ENCODE results near the gene CCDC174. TPM values are rescaled to one million over a fixed set of nuclear protein-coding genes. Genes with fewer than 3 reads are reported as not detected.
"Not testable (repeated sequence)": the region's sequence is repeated elsewhere in the genome, so short reads cannot be mapped to it uniquely, and the experiment has no call there.

CCDC174 gene
- total and polyA plus RNA-seq, 7 donors: 10.8 to 21.3 (median 13.3) TPM

DNA sequence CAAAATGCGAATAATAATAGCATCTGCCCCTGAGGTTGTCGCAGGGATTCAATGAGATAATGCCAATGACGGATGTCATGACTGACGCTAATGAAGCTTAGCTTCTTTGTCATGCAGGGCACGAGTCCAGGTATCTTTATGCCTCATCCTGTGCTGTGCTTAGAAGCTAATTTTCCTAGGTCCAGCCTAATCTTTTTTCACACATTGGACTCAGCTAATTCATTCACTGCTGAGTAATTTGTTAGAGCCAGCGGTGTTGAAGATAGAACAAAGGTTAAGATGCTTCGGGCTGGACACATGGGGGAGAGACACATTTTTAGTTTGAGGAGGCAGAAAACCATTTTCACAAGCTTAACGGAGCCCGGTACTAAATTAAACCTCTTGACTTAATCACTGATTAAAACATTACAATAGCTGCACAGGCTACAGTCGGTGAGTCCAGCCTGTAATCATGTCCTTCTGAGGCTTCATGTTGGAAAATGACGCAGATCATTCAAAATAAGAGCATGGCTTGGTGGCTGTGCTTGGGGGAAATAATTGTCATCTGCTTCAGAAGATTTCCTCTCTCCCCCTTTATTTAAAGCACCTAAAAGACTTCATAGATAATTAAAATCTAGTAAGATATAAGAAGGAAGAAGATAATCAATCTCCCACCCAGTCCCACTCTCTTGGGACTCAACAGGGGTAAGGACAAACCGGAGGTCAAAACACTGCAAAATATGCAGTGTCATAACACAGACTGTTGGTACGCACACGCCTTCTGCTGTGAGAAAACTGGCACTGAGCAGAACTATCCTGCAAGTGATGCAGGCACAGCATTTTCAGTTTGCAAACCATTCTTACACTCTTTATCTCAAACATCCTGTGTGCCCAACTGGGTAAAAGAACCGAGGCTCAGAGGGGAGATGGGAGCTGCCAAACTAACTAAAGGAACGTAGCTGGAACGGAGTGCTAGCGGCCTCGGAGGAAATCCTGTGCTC lies 3.3 kb upstream of the CCDC174 start:
- no peak for TF ChIP-seq EP300 (IDR thresholded peaks at IDR 0.05)
- no peak for TF ChIP-seq POLR2A (IDR thresholded peaks at IDR 0.05)
- TF ChIP-seq, protein P1, sequence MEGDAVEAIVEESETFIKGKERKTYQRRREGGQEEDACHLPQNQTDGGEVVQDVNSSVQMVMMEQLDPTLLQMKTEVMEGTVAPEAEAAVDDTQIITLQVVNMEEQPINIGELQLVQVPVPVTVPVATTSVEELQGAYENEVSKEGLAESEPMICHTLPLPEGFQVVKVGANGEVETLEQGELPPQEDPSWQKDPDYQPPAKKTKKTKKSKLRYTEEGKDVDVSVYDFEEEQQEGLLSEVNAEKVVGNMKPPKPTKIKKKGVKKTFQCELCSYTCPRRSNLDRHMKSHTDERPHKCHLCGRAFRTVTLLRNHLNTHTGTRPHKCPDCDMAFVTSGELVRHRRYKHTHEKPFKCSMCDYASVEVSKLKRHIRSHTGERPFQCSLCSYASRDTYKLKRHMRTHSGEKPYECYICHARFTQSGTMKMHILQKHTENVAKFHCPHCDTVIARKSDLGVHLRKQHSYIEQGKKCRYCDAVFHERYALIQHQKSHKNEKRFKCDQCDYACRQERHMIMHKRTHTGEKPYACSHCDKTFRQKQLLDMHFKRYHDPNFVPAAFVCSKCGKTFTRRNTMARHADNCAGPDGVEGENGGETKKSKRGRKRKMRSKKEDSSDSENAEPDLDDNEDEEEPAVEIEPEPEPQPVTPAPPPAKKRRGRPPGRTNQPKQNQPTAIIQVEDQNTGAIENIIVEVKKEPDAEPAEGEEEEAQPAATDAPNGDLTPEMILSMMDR (IDR thresholded peaks at IDR 0.05): no peak
- TF ChIP-seq POLR2AphosphoS5 (IDR thresholded peaks at IDR 0.05): no peak
- Histone ChIP-seq H3K27ac (no peak overlapping the region), H3K4me3 (no peak overlapping the region), H3K9me3 (no peaks in the 10 kb centered on the region), H3K36me3 (no peaks in the 10 kb centered on the region), H3K27me3 (no peaks in the 10 kb centered on the region), H3K4me1 (peaks cover 0 to 20% (median 15%) of the 10 kb centered on the region in 4 donors)
- intact Hi-C loops (cut with DNase I): no loop called here
- no peak for DNase-seq
- 58 to 75% methylated on average over 19 of the region's 19 CpGs for WGBS, 2 donors

DNA sequence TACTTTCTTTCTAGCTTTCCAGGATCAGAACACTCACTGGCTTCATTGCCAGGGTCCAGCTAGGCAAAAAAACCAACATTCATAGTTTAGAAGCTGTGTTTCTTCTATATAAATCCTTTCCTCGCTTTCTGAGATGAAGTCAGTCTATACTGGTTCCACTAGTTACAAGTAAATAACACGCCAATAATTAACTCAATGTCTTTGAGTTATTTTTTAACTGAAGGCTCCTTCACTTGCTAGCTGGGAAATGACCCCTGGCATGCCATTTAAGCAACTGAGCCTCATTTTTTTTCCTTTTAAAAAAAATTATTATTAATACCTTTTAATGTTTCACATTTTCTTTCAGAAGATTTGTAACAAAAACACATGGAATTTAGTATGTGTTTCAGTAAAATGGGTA lies 2.1 kb upstream of the CCDC174 start:
- peaks cover 0 to 29% (median 25%) of the 10 kb centered on the region in 4 donors for H3K4me1 ChIP-seq
- intact Hi-C loops (cut with DNase I): no loop called here
- H3K27me3 ChIP-seq: no peaks in the 10 kb centered on the region
- no peaks in the 10 kb centered on the region for H3K9me3 ChIP-seq
- H3K4me3 ChIP-seq: no peak overlapping the region
- TF ChIP-seq, protein P1 (IDR thresholded peaks at IDR 0.05): no peak
- no peak for TF ChIP-seq POLR2A (IDR thresholded peaks at IDR 0.05)
- TF ChIP-seq EP300 (IDR thresholded peaks at IDR 0.05): no peak
- TF ChIP-seq POLR2AphosphoS5 (IDR thresholded peaks at IDR 0.05): no peak
- H3K36me3 ChIP-seq: peaks cover 0 to 2% (median under 1%) of the 10 kb centered on the region in 4 donors
- no peak for DNase-seq
- H3K27ac ChIP-seq: no peak overlapping the region
- 19 to 78% methylated on average over 2 of the region's 2 CpGs for WGBS, 2 donors

DNA sequence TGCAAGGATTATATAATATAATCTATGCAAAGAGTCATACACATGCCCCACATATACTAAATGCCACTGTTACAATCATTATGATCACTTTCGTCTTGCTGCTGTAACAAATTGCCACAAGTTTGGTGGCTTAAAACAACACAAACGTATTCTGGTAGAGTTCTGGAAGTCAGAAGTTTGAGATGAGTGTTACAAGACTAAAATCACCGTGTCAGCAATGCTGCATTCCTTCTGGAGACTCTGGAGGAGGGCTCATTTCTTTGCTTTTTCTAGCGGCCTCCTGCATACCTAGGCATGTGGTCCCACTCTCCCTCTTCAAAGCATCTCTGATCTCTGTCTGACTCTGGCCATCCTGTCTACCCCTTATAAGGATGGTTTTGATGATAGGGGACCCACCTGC lies 1.4 kb upstream of the CCDC174 start:
- H3K27me3 ChIP-seq: no peaks in the 10 kb centered on the region
- no peaks in the 10 kb centered on the region for H3K9me3 ChIP-seq
- H3K36me3 ChIP-seq: peaks cover 0 to 10% (median 4%) of the 10 kb centered on the region in 4 donors
- DNase-seq: no peak
- H3K4me1 ChIP-seq: peaks cover 0 to 29% (median 25%) of the 10 kb centered on the region in 4 donors
- TF ChIP-seq EP300 (IDR thresholded peaks at IDR 0.05): no peak
- TF ChIP-seq POLR2A (IDR thresholded peaks at IDR 0.05): no peak
- TF ChIP-seq, protein P1 (IDR thresholded peaks at IDR 0.05): no peak
- no peak for TF ChIP-seq POLR2AphosphoS5 (IDR thresholded peaks at IDR 0.05)
- H3K27ac ChIP-seq: no peak overlapping the region
- no peak overlapping the region for H3K4me3 ChIP-seq
- intact Hi-C loops (cut with DNase I): loop anchor here (2.0 to 10.0 kb wide), 5 partner anchors 295 to 755 kb away; partner anchors contain the start of genes LSM3, MRPS25, NR2C2 and RBSN
- WGBS, 2 donors: 96% methylated on average over 4 of the region's 4 CpGs

DNA sequence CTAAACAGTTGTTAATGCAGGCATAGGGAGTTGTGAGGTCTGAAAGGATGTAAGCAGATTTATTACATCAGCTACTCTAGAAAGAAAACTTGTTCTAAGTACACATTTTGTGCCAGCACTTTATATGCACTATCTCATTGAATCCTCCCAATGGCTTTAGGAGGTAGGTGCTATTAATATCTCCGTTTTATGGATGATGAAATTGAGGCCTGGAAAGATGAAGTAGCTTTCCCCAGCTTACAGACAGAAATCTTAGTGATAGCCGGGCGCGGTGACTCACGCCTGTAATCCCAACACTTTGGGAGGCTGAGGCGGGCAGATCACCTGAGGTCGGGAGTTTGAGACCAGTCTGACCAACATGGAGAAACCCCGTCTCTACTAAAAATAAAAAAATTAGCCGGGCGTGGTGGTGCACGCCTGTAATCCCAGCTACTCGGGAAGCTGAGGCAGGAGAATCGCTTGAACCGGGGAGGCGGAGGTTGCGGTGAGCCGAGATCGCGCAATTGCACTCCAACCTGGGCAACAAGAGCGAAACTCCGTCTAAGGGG lies 872 bp downstream of the CCDC174 start:
- Histone ChIP-seq H3K4me3 (peak overlapping the region; percentile 70 to 85 (median 74)), H3K4me1 (peaks cover 0 to 29% (median 25%) of the 10 kb centered on the region in 4 donors), H3K36me3 (peaks cover 5 to 32% (median 25%) of the 10 kb centered on the region in 4 donors), H3K27ac (peak overlapping the region; percentile 84 to 90 (median 86))
- intact Hi-C loops (cut with DNase I): loop anchor here (10.0 kb wide), 3 partner anchors 292 to 442 kb away; partner anchors contain the start of genes MRPS25, NR2C2 and RBSN
- DNase-seq, H3K9me3 ChIP-seq, H3K27me3 ChIP-seq: not testable (repeated sequence)
- 79 to 85% methylated on average over 21 of the region's 21 CpGs for WGBS, 2 donors

DNA sequence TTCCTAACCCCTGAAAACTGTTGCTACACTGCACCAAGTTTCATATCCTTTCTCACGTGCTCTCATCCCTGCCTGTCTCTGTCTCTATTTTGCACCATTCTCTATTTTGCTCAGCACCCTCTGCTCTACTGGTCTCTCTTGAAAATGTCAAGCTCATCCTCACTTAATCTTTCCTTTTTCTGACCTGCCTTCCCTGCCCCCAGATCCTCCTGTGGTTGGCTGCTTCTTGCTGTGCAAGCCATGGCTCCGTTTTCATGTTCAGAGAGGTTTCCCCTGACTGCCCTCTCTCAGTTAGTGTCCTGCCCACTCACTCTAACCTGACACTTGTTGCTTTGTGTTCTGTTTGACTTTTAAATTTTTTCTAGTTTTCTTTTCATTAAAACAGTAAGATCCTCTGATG lies 6.0 kb downstream of the CCDC174 start:
- Histone ChIP-seq H3K4me1 (peaks cover 0 to 17% (median 16%) of the 10 kb centered on the region in 4 donors), H3K27ac (no peak overlapping the region), H3K36me3 (peaks cover 21 to 83% (median 71%) of the 10 kb centered on the region in 4 donors), H3K4me3 (no peak overlapping the region), H3K9me3 (no peaks in the 10 kb centered on the region), H3K27me3 (no peaks in the 10 kb centered on the region)
- TF ChIP-seq POLR2A (IDR thresholded peaks at IDR 0.05) (no peak), EP300 (IDR thresholded peaks at IDR 0.05) (no peak)
- DNase-seq: no peak
- 80 to 86% methylated on average over 2 of the region's 2 CpGs for WGBS, 2 donors
- intact Hi-C loops (cut with DNase I): loop anchor here (10.0 kb wide), 3 partner anchors 287 to 437 kb away; partner anchors contain the start of genes MRPS25, NR2C2 and RBSN
